DMS79 (cell line): ENCODE results near the gene SETD1A.
"Not testable (repeated sequence)": the region's sequence is repeated elsewhere in the genome, so short reads cannot be mapped to it uniquely, and the experiment has no call there.

Experiments
- DNase-seq: peaks from one replicate; lab custom pipeline; 2025; lab: John Stamatoyannopoulos, UW

SETD1A gene

DNA sequence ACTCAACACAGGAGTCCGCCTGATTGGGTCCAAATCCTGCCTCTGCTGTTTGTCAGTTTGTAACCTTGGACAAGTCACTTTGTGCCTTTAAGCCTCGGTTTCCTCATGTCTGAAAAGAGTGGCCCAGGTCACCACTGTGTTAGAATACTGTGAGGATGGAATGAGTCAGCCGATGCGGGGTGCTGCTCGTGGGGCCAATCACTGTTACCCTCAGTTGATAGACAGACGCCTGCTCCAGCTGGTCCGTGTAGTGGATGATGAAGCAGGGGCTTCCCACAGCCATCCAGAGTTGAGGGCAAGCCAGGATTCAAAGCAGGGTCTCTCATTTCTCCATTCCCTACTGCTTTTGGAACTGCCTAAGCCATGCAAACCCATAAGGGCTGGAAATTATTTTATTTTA, 28.4 kb upstream of the SETD1A start:
- DNase-seq, result no peak

DNA sequence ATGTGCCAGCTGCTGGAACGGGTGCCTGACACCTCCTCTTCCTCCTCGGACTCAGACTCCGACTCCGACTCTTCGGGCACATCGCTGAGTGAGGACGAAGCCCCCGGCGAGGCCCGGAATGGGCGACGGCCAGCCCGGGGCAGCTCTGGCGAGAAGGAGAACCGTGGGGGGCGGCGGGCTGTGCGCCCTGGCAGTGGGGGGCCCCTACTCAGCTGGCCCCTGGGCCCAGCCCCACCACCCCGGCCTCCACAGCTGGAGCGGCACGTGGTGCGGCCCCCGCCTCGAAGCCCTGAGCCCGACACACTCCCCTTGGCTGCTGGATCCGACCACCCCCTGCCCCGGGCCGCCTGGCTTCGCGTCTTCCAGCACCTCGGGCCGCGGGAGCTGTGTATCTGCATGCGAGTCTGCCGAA, 27.4 kb upstream of the SETD1A start:
- no peak for DNase-seq

DNA sequence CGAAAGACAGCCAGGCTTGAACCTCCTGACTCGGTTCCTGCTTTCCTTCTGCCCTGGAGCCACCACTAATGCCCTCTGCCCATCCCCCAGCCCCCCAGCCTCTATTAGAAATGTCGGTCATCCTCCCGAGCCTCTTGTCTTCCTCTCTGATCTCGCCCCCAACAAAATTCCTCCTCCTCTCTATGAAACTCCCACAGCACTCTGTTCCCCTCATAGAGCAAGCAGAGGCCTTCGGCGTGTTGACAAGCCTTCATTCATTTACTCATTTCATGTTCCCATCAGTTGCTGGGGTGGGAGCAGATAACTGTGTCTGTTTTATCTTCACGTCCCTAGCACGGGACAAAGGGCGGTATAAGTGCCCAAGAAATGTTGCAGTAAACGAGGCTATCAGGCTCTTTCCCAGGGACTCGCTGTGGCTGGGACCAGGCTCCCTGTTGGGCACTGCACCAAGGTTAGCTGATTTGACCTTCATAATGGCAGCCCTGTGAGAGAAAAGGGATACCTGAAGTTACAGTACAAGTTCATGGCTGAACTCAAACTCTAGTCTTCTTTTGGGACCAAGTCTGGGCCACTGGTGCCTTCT, 26.4 kb upstream of the SETD1A start:
- DNase-seq, result no peak

GRCh38 chr16:30934827-30935557, 22.6 kb upstream of the SETD1A start:
- DNase-seq, result no peak

DNA sequence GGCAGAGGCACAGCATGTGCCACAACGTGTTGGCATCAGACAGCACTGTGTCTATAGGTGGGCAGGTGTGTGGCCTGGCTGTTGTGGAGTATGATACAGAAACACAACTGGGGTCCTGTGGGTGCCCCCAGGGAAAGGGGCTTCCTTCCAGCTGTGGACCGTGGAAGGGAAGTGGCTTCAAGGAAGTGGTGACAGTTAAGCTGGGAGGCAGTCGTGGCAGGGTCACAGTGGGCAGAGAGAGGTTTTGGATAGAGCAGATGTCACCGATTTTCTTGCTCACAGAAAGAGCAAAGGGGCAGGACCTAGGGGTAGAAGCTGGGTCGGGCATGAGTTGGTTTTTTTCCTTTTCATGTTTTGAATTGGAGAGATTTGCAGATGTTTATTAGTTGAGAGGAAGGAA, 19.9 kb upstream of the SETD1A start:
- DNase-seq, result no peak

DNA sequence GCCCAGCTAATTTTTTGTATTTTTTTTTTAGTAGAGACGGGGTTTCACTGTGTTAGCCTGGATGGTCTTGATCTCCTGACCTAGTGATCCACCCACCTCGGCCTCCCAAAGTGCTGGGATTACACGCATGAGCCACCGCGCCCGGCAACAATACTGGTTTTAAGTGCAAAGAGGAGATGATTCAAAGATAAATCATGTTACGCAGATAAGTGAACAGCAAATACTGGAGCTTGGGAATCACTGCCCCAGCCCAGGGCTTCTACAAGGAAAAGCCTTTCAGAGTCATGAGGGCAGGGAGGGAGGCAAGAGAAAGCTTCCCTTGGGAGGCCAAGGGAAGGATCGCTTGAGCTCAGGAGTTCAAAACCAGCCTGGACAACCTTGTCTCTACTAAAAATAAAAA, 18.0 kb upstream of the SETD1A start:
- not testable (repeated sequence) for DNase-seq

DNA sequence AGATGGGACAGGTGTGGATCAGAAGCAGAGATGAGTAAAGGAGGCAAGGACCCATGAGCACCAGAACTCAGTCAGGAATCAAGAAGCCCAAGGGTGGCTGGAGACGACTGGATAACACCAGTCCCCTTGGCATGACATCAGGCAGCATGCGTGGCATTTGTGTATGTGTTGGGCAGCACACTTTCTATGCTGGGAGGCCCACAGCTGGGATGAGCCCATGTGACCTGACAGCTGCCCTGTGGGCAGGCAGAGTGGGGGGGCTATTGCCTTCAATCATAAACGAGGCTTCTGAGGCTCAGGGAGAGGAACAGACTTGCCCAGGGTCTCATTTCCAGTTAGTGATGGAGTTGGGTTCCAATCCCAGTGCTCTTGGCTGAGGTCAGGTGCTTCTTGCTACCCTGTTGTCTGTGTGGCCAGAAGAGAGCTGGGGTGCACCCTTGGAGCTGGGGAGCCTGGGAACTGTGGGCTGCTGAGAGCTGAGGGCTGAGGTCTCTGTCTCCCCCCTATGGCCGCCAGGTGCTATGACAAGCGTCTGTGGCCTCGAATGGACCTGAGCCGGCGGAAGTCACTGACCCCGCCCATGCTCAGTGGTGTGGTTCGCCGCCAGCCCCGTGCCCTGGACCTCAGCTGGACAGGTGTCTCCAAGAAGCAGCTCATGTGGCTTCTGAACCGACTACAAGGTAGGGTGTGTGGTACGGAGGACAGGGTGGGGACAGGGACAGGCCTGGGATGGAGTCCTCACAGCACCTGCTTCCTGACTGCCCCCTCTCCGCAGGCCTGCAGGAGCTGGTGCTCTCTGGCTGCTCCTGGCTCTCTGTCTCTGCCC, 15.7 kb upstream of the SETD1A start:
- peak; percentile 25 for DNase-seq

DNA sequence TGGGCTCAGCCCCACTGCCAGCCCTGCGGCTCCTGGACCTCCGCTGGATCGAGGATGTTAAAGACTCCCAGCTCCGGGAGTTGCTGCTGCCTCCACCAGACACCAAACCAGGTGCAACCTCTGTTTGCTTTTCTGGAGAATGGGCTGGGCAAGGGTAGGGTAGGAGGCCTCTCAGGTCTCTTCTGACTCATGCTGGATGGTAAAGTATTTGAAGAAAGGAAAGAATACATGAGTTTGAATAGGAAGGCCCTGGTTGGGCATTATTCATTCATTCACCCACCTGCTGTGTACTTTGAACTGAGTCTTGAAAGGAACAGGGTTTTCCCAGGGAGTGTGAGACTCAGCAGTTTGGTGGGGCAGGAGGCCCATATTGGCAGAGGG, 15.1 kb upstream of the SETD1A start:
- DNase-seq, result no peak

GRCh38 chr16:30944352-30944751, 13.2 kb upstream of the SETD1A start:
- DNase-seq, result no peak

- DNase-seq, result no peak
These were observed 10.6 kb upstream of the SETD1A start for GRCh38 chr16:30946671-30947540.

DNA sequence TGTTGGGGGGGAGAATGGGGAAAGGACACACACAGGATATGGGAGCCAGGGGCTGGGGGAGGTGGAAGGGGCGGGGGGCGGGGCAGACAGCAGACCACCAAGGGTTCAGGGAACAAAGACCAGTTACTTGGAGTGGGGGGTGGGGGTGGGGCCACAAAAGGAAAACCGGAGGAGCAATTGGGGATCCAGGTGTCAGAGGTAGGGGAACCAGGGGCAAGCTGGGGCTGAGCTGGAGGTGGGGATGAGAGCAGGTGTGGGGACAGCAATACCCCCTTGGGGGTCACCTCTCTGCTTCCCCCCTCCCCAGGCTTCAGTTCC, 10.1 kb upstream of the SETD1A start:
- DNase-seq, result no peak

DNA sequence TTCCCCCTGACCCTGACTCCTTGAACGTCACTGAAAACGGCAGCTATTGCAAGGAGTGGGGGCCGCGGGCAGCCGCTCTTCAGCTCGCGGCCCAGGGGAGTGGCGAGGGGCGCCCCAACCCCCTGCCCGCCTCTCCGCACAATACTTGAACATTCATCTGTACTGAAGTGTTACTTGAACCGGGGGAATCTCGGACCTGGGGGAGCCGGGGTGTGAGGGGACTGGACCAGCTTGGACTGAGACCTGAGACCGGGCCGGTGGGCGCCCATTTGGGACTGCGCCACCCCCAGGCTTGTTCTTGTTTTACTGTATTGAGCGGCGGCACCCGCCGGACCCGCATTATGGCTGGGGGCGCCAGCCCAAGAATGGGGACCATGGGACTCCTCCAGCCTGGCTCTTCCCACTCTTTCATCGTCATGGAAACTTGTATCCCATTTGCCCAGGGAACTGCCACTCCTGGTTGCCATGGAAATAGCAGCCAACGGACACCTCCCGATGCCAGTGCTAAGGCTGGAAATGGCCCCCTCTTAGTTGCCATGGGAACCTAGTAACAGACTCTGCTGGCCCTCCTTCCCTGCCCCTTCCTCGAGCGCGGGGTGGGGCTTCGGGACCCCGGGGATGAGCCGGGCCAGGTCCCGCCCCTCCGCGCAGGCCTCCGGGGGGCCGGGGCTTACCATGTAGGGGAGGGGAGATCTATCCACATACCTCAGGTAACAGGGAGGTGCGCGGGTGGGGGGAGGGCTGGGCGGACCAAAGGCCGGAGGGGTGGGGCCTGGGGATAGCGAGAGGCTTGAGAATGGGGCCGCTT, 9.5 kb upstream of the SETD1A start:
- DNase-seq, result peak; percentile 98

- DNase-seq, result no peak
These were observed 8.6 kb upstream of the SETD1A start, which contains the start of gene ORAI3 for GRCh38 chr16:30948667-30949649. ORAI3 (plus strand) TSS chr16:30949068; CDS start chr16:30949290, 222 bp downstream.

DNA sequence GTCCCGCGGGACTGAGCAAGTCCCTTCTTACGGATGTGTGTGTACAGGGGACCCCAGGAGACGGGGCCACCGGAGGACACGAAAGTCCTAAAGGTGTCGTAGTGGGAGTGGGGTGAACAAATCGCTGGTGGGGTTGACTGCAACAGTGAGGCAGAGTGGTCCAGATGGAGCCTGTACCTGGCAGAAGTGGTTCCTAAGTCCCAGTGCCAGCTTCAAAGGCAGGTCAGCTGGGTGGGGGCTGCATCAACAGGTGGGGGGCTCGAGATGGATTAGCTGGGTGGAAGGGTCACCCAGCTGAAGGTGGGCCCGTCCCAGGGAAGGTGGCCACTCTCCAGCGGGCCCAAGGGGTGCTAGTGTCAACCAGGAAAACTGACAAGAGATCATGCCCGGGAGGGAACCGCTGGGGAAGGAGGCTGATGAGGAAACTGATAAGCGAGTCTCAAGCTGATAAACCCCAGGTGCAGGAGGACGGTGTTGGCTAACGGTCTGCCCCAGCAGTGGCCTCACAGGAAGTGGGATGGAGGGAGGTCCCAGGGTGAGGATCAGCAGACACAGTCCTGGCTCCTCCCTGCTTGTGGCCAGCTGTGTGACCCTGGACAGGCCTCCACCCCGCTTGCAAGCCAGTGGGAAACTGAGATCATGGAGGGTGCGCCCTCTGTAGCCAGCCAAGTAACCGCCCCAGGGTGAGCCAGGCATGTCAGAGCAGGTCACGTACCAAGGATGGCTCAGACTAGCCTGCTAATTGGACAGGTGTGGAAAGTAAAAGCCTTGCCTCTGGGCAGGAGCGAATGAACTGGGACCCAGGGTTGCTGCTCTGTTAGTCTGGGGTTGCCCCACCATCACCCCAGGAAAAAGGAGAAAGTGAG, 7.7 kb upstream of the SETD1A start:
- DNase-seq, result peak; percentile 28

- no peak for DNase-seq
These were observed 7.0 kb upstream of the SETD1A start for GRCh38 chr16:30950516-30951065.

- DNase-seq, result no peak
These were observed 6.4 kb upstream of the SETD1A start for GRCh38 chr16:30951193-30951592.

DNA sequence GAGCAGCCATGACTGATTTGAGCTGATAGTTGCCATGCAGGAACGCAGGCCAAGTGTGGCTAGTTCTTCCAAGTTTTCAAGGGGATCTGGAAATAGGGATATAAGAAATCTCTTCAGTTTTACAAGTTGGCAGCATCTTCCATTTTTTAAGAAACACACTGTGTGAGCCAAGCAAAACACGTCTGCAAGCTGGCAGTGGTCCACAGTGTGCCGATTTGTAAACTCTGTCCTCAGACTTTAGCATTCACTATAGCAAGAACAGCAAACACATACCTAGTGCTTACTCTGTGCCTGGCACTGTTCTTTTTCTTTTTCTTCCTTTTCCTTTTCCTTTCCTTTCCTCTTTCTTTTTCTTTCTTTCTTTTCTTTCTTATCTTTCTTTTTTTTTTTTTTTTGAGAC, 5.8 kb upstream of the SETD1A start:
- no peak for DNase-seq

GRCh38 chr16:30953111-30953510, 4.4 kb upstream of the SETD1A start:
- DNase-seq, result no peak
